Dedifferentiated amniotic fluid mesenchymal stem cell (primary cell): ENCODE results near the gene ENOX1.

Source experiments
- DNase-seq: peaks from one replicate; pipeline ENCODE4 v3.0.0-alpha.2; 2016; ENCODE audit errors: extremely low spot score

ENOX1 gene

DNA sequence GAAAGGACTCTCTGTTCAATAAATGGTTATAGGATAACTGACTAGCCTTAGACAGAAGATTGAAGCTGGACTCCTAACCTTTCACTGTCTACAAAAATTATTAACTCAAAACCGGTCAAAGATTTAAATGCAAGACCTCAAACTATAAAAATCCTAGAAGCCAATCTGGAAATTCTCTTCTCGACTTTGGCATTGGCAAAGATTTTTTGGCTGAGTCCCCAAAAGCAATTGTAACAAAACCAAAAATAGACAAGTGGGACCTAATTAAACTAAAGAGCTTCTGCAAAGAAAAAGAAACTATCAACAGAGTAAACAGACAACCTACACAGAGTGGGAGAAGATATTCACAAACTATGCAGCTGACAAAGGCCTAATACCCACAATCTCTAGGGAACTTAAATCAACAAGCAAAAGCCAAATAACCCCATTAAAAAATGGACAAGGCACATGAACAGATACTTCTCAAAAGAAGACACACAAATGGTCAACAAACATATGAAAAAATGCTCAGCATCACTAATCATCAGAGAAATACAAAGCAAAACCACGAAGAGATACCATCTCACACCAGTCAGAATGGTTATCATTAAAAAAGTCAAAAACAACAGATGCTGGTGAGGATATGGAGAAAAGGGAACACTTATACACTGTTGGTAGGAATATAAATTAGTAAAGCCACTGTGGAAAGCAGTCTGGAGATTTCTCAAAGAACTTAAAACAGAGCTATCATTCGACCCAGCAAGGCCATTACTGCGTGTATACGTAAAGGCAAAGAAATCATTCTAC is 497.1 kb downstream of the ENOX1 start:
- DNase-seq = no peak

GRCh38 chr13:43286751-43287150 is 500.0 kb downstream of the ENOX1 start:
- DNase-seq = no peak

DNA sequence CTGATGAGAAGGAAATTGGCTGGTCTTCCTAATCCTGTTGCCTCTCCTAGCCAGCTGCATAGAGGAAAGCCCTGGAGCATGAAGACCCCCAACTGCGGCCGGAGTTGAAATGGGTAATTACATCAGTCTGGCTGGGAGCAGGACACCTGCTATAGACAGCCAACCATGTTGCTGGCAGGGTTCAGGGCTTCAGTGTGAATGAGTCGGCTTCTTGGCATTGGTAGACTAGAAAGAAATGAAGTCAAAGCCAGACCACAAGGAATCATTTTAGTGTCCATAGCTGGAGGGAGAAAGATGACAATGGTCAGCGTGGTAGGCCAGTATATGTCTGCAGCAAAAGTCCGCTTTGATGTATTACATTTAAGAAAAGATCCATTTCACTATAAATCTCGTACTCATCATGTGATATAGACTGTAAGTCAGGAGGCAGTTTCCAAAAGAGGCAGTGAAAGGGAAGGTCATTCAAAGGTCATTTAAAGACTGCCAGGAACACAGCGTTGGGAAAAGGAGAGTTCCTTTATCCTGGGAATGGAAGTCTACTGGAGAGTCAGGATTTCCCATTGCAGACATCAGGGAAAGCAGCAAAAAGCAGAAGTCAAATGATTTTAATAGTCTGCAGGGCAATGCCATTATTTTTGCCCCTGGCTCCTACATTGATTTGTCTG is 500.7 kb downstream of the ENOX1 start:
- no peak for DNase-seq

DNA sequence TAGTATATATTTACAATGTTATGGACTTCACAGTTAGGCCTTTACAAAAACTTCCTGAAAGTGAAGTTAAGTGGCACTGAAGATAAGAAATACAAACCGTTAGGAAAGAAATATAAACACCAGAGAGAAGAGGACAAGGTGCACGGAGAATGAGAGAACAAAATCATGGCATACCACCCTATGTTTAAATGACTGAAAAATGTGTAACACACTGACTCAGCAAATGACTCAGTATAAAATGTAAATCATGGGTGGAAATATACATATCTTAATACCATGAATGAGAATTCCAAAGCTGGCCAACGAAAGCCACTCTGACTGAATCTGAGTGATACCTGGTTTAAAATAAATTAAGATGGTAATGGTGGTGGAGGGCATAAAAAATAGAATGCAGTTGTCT is 502.6 kb downstream of the ENOX1 start:
- DNase-seq = peak; percentile 47

DNA sequence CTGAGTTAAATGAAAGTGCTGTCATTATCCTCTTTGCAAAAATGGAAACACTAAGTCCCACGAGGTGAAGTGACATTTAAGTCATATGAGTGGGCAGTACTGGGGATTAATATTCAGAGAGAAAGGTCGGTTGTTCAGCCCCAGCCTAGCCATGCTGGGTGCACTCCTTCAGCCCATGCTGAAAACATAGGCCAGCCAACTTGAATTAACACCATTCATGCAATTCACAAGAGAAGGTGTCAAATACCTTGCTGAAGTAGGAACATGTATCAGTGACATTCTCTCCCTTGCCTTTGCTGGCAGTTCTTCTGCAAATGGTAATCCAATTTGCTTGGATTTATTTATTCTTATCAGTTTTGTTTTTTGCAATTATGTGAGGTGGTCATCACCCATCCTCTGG is 507.1 kb downstream of the ENOX1 start:
- no peak for DNase-seq

GRCh38 chr13:43278127-43278526 is 508.6 kb downstream of the ENOX1 start:
- DNase-seq = no peak

GRCh38 chr13:43277142-43277541 is 509.6 kb downstream of the ENOX1 start:
- DNase-seq = no peak

DNA sequence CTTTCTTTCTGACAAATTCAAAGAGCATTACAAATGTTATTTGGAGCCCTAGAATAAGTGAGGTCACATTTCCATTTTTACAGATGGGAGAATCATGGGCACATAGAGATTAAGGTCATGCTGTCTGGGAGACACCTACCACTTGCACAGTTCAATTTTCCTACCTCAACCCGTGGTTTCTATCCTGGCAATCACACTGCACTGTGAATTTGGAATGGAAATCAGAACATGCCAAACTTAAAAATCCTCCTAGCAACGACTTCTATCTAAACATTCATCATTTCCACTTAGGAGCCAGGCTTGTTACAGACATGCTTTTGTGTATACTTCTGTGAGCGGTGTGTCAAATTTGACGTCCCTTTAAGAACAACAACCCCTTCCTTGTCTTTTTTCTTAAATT is 511.9 kb downstream of the ENOX1 start:
- DNase-seq = no peak

DNA sequence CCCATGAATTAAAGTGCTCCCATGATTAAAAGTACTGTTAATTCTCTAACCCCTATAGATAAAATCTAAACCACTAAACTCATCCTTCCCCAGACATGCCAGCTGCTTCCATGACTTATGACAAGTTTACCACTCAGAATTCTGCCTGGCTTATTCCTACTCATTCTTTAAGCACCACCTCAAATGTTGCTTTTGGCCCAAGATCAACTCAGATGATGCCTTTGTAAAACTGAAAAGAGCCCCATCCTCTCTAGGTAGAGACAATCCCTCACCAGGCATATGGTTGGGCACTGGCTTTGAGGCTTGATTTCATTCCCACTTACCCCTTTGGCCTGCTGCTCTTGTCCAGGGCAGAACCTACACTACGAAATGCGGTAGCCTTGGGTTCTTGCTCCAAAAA is 513.4 kb downstream of the ENOX1 start:
- DNase-seq = no peak

DNA sequence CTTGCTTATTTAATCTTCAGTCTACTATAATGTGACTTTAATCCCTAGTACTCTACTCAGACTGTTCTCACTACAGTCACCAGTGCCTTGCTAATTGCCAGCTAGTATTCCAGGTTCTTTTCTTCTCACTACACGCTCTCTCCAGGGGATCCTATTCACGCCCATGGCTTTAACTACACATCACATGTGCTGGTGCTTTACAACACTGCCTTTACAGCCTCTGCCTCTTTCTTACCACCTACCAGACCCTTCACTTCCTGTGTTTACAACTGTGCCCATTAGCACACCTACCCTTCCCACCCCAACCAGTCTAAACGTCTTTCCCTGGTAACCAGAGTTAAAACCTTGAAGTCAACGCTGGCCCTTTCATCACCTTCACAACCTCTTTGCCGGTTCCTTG is 513.9 kb downstream of the ENOX1 start:
- no peak for DNase-seq

DNA sequence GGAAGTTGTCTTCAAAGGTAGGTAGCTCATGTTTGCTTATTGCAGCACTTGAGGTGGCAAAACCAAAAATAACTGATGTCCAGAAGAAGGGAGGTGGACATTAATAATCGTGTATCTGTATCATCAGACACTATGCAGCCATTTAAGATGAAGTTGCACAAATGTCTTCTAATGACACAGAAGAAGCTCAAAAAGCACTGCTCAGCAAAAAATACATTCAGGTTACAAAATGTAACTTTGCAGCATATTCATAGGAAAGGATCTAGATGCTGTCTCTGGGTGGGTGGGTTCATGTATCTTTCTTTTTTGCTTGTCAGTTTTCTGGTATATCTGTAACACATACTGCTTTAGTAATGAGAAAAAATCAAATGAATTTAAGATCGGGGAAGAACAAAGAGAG is 515.6 kb downstream of the ENOX1 start:
- DNase-seq = no peak

- no peak for DNase-seq
Observed at GRCh38 chr13:43270130-43270830, 516.5 kb downstream of the ENOX1 start.

DNA sequence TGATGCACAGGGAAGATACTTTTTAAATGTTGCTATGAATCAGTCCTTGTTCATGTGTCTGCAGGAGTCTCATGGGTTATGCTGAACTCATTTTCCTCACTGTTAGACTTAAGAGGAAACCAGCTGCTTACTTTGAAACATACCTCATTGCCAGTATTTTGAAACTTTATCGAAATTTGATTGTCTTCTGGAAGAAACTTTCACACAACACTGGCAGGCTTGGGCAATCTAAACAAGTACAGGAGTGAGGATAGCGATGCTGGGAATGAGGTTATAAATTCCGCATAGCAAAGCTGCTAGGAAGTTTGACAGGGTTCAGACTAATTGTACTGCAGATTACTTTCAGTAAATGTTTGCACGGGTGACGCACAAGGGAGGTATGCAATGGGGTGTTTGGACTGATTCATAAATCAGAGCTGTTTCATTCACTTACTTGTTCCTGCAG is 517.7 kb downstream of the ENOX1 start:
- peak; percentile 79 for DNase-seq

- no peak for DNase-seq
Observed at GRCh38 chr13:43268632-43269031, 518.1 kb downstream of the ENOX1 start.

DNA sequence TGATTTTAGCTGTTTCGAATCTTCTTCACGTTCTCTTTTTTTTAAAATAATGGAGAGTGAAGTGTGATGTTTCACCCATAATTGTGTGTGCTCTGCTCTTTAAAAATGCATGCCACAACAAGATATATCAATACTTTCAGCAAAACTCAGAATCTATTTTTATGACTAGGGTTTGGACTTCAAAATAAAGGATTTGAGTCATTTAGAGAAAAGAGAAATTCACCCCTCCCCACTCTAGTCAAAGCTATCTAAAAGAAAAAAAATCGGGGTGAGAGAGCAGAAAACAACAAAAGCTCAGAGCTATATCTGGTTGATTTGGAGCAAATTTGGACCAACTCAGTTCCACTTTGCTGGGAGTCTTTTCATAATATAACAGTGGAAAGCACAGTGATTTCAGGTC is 518.9 kb downstream of the ENOX1 start:
- no peak for DNase-seq

GRCh38 chr13:43266936-43267615 is 519.7 kb downstream of the ENOX1 start:
- no peak for DNase-seq

DNA sequence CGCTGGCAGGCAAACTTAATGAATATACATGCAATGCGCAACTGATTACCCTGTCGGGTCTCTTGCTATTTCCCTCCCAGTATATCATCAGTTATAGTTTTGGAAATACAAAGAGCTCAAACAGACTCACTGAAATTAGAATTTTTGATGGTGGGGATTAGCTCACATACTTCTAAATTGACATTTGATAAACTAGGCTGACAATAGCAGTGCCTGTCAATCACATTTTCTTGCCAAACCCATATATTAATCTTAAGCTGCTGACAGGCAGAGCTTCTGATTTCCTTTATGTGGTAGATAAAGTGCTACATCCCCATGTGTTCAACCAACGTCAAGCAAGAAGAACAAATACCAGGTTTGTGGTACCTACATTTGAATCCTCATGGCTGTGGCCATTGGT is 521.7 kb downstream of the ENOX1 start:
- no peak for DNase-seq

GRCh38 chr13:43264458-43264857 is 522.3 kb downstream of the ENOX1 start:
- no peak for DNase-seq

DNA sequence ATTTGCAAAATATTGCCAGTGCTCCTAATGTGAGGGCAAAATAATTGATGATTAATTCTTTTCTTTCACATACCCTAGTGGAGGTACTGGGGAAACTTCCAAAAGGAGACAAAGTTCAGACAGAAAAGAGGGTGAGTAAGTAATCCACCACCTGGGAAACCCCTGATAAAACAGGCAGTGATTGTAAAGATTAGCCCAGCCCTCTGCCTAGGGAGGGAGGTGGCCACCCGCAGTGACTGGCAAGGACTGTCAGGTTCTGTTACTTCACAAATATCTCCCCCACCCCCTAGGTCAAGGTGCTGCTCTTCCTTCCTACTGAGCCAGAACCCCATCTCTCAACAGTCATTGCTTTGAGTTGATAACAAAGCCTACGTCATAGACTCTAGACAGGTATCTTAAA is 523.7 kb downstream of the ENOX1 start:
- no peak for DNase-seq

DNA sequence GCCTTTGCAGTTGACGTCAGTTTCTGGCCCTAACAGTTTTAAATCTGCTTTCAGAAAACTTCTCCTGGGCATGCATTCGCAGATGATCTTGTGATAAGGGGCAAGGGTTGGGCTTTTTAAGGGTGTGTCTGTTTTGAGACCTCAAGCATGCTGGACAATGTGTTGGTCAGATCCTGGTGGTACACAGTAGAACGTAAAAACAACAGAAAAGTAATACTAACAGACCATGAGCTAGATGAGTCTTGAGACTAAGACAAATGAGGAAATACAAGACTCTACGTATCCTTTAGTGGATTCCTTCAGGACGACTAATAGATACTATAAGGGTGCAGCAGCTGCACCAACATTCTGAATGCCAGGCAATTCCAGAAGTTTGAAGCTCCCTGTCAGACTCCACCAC is 525.8 kb downstream of the ENOX1 start:
- no peak for DNase-seq

- no peak for DNase-seq
Observed at GRCh38 chr13:43258771-43259170, 528.0 kb downstream of the ENOX1 start.

GRCh38 chr13:43257765-43258164 is 529.0 kb downstream of the ENOX1 start:
- DNase-seq = no peak
